ENCODE results near the gene PTH1R. TPM values are rescaled to one million over a fixed set of nuclear protein-coding genes. Genes with fewer than 3 reads are reported as not detected.

PTH1R gene
- total and polyA plus RNA-seq, 11 donors = 2.1 to 23.4 (median 6.5) TPM

- WGBS, 4 donors = 40 to 61% (median 53%) methylated on average over 9 to 11 of the region's 11 CpGs
- peak overlapping the region in 11 of 12 donors; percentile 5 to 86 (median 66) for H3K4me3 ChIP-seq
- TF ChIP-seq, protein P1, sequence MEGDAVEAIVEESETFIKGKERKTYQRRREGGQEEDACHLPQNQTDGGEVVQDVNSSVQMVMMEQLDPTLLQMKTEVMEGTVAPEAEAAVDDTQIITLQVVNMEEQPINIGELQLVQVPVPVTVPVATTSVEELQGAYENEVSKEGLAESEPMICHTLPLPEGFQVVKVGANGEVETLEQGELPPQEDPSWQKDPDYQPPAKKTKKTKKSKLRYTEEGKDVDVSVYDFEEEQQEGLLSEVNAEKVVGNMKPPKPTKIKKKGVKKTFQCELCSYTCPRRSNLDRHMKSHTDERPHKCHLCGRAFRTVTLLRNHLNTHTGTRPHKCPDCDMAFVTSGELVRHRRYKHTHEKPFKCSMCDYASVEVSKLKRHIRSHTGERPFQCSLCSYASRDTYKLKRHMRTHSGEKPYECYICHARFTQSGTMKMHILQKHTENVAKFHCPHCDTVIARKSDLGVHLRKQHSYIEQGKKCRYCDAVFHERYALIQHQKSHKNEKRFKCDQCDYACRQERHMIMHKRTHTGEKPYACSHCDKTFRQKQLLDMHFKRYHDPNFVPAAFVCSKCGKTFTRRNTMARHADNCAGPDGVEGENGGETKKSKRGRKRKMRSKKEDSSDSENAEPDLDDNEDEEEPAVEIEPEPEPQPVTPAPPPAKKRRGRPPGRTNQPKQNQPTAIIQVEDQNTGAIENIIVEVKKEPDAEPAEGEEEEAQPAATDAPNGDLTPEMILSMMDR (IDR thresholded peaks at IDR 0.05) = no peak
- TF ChIP-seq POLR2A (IDR thresholded peaks at IDR 0.05) = no peak
- DNase-seq (peak; percentile 6 to 47 (median 33)), ATAC-seq (no peak)
- H3K27me3 ChIP-seq = no peaks in the 10 kb centered on the region
- intact Hi-C loops (cut with DNase I) = no loop called here
- no peaks in the 10 kb centered on the region for H3K9me3 ChIP-seq
- peaks cover 0 to 56% (median 31%) of the 10 kb centered on the region in 9 donors for H3K36me3 ChIP-seq
- H3K4me1 ChIP-seq = peaks cover 0 to 37% (median 4%) of the 10 kb centered on the region in 12 donors
- H3K27ac ChIP-seq = peak overlapping the region in 11 of 12 donors; percentile 6 to 100 (median 96)
Observed at GRCh38 chr3:46859001-46859710, 18.4 kb upstream of the PTH1R start.

DNA sequence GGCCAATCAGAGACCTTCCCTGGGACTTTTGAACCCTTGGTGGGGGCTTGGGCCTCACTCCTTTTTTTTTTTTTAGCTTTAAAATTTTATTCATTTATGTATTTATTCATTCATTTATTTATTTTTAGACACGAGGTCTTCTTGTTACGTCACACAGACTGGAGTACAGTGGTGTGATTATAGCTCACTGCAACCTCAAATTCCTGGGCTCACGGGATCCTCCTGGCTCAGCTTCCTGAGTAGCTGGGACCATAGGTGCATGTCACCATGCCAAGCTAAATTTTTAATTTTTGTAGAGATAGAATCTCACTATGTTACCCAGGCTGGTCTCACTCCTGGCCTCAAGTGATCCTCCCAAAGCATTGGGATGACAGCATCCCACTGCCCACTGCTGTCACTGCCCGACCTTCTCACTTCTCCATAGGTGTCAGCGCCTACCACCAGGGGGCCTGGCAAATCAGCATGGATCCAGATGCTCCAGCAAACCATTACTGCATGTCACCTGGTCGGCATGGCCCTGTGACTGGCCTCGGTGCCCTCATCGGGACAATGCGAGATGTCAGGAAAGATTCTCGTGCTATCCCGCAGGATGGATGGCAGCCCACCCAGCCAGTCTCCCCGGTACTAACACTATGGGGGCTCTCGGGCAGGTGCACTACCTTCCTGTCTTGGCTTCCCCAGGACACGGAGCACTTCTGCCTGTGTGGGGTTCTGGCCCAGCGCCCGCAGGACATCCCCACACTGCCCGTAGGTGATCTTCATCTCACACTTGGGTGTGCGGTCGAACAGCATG, 17.3 kb upstream of the PTH1R start:
- intact Hi-C loops (cut with DNase I) = loop anchor here in 3 of 10 donors (5.0 to 10.0 kb wide), 3 partner anchors 155 to 465 kb away; partner anchors contain the start of gene TMIE (in 1 of the 3)
- 38 to 60% (median 51%) methylated on average over 9 to 19 of the region's 19 CpGs for WGBS, 4 donors
- peak in 1 of 4 donors; percentile 0 for ATAC-seq

DNA sequence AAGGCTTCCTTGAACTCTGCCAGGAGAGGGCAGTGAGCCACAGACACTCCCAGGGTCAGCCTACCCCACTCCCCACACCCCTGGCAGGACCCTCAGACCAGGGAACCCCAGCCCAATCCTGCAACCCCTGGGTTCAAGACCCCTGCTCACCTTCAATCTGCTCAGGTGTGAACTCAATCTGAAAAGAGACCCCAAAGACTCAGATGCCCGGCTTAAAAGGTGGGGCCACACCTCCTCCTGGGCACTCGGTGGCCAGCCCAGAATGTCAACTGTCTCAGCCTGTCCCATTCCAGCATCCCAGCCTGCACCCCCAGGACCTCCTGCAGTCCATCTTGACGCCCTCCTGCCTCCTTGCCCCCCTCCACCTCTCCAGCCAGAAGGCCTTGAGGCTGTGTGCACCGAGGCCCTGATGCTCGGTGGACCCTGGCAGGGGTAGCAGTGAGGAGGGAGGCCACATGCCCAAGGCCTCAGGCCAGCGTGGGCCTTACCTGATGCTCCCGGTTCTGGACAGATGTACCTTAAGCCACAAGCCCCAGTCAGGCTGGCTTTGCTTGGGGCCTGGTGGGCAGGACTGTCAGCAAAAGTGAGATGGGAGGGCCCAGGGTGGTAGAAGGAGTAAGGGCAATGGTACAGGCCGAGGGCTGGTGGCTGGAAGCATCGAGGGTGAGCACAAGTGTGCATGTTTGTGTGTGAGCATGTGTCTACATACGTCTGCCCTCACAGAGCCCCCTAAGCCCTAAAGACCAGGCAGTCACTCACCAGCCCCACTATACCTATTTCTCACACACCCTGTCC, 16.5 kb upstream of the PTH1R start:
- no peaks in the 10 kb centered on the region for H3K9me3 ChIP-seq
- intact Hi-C loops (cut with DNase I) = loop anchor here in 3 of 10 donors (5.0 to 10.0 kb wide), 3 partner anchors 156 to 464 kb away; partner anchors contain the start of gene TMIE (in 1 of the 3)
- TF ChIP-seq POLR2A (IDR thresholded peaks at IDR 0.05) = peak; percentile 8 to 10
- TF ChIP-seq, protein P1 (IDR thresholded peaks at IDR 0.05) = no peak
- peak; percentile 11 to 54 (median 37) for DNase-seq
- ATAC-seq = peak in 1 of 4 donors; percentile 0
- peaks cover 0 to 49% (median 31%) of the 10 kb centered on the region in 9 donors for H3K36me3 ChIP-seq
- peak overlapping the region; percentile 83 to 100 (median 96) for H3K27ac ChIP-seq
- peaks cover 0 to 53% (median 6%) of the 10 kb centered on the region in 12 donors for H3K4me1 ChIP-seq
- H3K27me3 ChIP-seq = no peaks in the 10 kb centered on the region
- peak overlapping the region; percentile 44 to 86 (median 64) for H3K4me3 ChIP-seq
- 47 to 64% (median 59%) methylated on average over 5 to 10 of the region's 10 CpGs for WGBS, 4 donors

More for the DNA sequence above, 17.3 kb upstream of the PTH1R start:
- peaks cover 0 to 48% (median 4%) of the 10 kb centered on the region in 12 donors for H3K4me1 ChIP-seq
- peak; percentile 48 to 64 (median 55) for DNase-seq
- no peak for TF ChIP-seq POLR2A (IDR thresholded peaks at IDR 0.05)
- TF ChIP-seq, protein P1 (IDR thresholded peaks at IDR 0.05) = peak; percentile 16 to 59 (median 34)
- H3K4me3 ChIP-seq = peak overlapping the region; percentile 44 to 86 (median 64)
- no peaks in the 10 kb centered on the region for H3K9me3 ChIP-seq
- H3K27me3 ChIP-seq = no peaks in the 10 kb centered on the region
- peaks cover 0 to 56% (median 31%) of the 10 kb centered on the region in 9 donors for H3K36me3 ChIP-seq
- peak overlapping the region; percentile 83 to 100 (median 96) for H3K27ac ChIP-seq

Measured in heart left ventricle (tissue), 16 donors.